ENCODE measurements around the gene C11orf52.

- TF ChIP-seq CTCF (IDR thresholded peaks at IDR 0.05; ENCODE audit: low read length): no peak
- TF ChIP-seq EZH2 (optimal IDR thresholded peaks at IDR 0.05; ENCODE audit: low read depth, low read length): no peak
- TF ChIP-seq EZH2phosphoT487 (IDR thresholded peaks at IDR 0.05; ENCODE audit: low read length): no peak
These were observed 13.9 kb downstream of the C11orf52 start for GRCh38 chr11:111932611-111932950.

All from MM.1S (cell line).